Hematopoietic multipotent progenitor cell treated with erythropoietin and hydrocortisone succinate and interleukin-3 and kit ligand, for 15 days (in vitro differentiated cells): ENCODE results near the gene MTFP1.
"Not testable (repeated sequence)": the region's sequence is repeated elsewhere in the genome, so short reads cannot be mapped to it uniquely, and the experiment has no call there.

Source experiments
- DNase-seq: peaks from one replicate; pipeline ENCODE4 v3.0.0-alpha.2; 2015; ENCODE audit warnings: low spot score

The MTFP1 gene, protein sequence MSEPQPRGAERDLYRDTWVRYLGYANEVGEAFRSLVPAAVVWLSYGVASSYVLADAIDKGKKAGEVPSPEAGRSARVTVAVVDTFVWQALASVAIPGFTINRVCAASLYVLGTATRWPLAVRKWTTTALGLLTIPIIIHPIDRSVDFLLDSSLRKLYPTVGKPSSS

GRCh38 chr22:30425616-30426387 lies at the start of gene MTFP1:
Gene MTFP1, plus strand, starts transcription at chr22:30425768. Its CDS starts 112 bp downstream, at chr22:30425880.
- DNase-seq, result peak; percentile 25

DNA sequence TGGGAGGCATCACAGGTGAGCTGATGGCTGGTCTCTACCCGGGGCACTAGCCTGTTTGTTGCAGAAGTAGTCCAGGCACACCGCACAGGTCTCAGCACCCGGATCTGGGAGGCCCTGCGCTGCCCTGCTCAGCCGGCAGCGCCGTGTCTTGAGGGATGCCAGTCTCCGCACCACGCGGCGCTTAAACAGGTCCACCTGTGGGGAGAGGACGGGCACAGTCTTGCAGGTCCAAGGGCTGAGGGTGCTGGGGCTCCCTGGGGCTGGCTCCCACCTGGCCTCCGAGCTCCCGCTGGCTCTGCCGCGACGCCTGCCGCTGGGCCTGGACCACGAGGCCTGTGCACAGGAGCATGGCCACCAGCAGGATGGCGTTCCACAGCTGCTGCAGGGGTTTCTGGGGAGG lies 45.6 kb upstream of the MTFP1 start:
- DNase-seq, result no peak

DNA sequence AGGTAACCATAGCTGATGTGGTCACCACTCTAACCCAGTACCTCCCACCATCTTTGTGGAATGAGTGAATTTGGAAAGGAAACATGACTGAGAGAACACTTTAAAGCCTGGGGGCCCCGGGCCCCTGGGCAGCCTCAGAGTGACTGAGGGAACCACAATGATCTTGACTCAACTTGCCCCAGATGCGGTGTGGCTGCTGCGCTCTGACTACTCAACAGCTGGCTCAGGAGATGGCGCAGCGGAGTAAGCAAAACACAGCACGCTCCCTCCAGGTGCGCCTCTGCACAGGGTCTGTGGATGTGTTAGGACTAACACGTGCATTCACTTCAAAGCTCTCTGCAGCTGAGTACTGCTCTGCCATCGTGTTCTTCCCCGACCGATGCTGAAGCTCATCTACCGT lies 44.3 kb upstream of the MTFP1 start:
- no peak for DNase-seq

DNA sequence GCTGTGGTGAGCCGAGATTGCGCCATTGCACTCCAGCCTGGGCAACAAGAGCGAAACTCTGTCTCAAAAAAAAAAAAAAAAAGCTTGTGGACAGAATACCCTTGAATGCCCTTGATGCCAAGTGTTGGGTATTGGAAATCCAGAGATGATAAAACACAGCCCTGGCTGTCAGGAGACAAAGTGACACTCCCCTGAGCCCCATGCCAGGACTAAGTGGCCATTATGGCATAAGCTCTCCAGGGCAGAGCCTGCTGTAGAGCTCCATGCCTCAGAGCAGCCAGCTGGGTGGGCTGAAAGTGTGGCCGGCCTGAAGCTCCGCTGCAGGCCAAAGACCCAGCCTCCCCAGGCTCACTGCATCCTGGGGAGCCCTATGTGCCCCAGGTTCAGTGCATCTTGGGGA lies 43.2 kb upstream of the MTFP1 start:
- DNase-seq, result no peak

DNA sequence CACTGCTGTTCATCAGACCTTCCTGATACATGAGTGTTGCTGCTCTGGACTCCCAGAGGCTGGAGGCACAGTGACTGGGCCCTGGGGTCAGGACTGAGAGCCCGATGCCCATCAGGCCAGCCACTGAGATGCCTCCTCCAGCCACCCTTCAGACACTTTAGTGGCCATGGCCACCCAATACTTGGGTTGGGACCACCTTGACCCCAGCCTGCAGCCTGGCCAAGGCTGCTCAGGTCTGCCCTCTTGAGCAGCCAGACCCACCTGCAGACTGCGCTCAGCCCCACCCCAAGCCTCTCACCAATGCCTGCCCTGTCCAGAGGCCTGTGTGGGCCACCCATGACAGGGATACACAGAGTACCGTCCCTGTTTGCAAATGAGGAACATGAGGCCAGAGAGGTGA lies 42.5 kb upstream of the MTFP1 start:
- no peak for DNase-seq

- DNase-seq, result no peak
Observed at GRCh38 chr22:30385942-30386341, 39.6 kb upstream of the MTFP1 start.

GRCh38 chr22:30386608-30386959 lies 39.0 kb upstream of the MTFP1 start:
- DNase-seq, result no peak

- peak; percentile 85 for DNase-seq
Observed at GRCh38 chr22:30386960-30387827, 38.4 kb upstream of the MTFP1 start, which contains the start of gene RNF215. Gene RNF215, minus strand, starts transcription at chr22:30387411. Its CDS starts 98 bp downstream, at chr22:30387313.

- DNase-seq, result peak; percentile 87
Observed at GRCh38 chr22:30390974-30391691, 34.4 kb upstream of the MTFP1 start.

DNA sequence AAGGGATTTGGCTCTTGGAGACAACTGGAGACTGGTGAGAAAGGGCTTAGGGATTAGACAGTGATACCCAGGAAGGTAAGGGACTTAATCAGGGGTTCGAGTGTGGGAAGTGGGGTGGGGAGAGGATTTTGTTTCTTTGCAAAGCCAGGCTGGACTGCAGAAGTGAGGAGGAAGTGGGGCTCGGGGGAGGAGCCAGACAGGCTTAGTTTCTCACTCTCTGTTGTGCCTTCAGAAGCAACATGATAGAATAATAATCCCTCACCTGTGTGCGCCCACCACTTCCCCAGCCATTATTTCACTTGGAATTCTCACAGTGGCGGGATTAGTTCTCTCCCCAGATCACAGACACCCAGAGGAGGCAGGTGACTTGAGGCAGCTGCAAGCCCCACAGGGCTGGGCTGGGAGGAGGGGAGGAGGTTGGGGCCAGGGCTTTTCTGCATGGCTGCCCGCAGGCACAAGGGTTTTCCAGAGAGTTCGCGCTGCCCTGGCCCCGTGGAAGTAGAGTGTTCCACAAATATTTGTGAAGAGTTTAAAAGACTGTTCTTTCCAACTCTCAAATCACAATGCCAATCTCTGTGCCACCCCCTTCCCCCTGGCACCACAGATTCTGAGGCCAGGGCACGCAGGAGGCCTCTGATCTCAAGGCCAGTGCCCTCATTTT lies 32.8 kb upstream of the MTFP1 start:
- no peak for DNase-seq

DNA sequence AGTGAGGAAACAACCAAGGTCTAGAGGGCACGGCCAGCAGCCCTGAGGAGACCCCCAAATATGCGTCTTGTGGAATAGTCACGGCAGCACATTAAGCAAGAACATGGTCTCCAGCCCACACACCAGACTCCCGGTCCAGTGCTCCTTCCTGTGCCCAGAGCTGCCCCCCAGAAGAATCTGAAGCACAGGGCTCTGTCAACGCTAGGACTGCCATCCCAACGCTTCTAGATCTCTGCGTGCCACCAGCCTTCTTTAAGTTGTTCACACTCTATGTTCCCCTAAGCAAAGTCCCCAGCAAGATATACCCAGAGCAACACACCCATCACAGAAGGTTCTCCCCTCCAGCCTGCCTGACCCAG lies 32.3 kb upstream of the MTFP1 start:
- no peak for DNase-seq

DNA sequence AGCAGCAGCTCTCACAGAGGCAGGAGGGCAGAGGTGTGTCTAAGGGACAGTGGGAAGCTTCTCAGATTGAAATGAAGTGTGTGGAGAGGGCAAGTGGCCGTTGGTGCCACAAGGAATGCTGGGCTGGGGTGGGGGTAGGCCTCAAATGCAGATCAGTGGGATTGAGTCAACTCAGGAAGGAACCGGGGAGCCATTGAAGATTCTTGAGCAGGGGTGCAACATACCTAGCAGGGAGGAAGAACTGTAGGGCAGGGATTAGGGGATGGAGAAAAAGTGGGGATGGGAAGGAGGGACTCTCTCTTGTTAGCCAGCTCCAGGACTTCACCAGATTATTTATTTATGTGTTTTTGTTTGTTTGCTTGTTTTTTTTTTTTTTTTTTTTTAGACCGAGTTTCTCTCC lies 31.7 kb upstream of the MTFP1 start:
- DNase-seq, result no peak

DNA sequence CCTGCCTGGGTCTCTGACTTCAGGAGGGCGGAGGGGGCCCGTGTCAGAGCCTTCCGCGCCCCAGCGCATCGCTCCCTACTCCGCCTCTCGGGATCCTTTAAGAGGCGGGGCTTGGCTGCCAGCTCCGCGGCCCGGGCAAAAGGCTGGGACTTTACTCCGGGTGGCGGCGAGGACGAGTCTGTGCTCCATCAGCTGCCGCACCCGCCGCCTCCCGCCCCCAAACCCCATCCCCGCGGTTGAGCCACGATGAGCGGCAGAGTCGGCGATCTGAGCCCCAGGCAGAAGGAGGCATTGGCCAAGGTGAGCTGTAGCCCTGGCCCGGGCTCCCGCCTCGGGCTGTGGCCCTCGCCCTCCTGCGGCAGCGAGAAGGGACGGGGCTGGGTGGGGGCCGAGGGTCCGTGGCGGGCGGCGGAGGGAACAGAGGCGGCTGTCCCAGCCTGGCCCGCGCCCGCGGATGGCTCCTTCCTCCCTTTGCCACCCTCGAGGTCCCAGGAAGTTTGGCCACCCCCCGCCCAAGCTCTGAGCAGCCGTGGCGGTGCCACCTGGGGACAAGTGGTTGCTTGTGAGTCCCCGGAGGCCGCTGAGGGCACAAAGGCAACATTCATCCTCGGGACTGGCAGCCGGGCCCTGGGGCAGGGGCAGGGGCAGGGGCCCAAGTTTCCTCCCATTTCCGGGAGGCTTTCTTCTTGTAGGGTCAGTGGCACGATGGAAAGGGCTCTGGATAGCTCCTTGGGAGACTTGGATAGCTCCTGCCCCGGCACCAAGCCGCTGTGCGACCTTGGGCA lies 28.5 kb upstream of the MTFP1 start, which contains the start of gene SEC14L2:
Gene SEC14L2 (plus strand): TSS at position 148 of the 785 bp plus-strand sequence. CDS start 99 bp downstream, at position 247.
- DNase-seq, result peak; percentile 72

GRCh38 chr22:30397656-30398635 lies 27.6 kb upstream of the MTFP1 start:
- DNase-seq, result peak; percentile 48

DNA sequence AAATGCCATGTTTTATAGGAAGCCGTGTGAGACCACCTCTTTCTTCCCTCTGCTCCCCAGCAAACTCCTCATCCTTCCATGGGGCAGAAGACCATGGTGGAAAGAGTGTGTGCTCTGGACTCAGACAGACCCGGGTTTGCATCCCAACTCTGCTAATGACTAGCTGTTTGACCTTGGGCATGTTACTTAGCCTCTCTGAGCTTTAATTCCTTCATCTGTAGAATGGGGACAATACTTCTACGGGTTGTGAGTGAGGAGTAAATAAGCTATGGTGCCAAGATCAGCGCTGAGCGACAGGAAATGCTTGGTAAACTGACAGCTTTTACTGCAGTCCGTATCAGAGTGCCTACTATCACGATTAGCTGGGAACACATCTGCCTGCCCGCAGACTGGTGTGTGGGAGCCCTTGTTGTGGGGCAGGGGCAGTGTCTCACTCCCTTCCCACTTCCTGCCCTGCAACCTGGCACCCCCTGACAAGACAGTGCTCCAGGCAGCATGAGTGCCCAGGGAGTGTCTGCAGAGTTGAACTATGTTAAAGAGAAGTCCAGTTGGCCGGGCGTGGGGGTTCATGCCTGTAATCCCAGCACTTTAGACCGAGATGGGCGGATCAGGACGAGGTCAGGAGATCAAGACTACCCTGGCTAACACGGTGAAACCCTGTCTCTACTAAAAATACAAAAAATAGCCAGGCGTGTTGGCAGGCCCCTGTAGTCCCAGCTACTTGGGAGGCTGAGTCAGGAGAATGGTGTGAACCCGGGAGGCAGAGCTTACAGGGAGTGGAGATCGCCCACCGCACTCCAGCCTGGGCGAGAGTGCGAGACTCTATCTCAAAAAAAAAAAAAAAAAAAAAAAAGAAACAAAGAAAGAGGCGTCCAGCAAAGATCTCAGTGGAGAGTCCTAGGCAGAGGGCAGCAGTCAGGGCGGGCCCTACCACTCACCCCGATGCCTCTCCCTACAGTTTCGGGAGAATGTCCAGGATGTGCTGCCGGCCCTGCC lies 26.6 kb upstream of the MTFP1 start:
- peak; percentile 43 for DNase-seq

GRCh38 chr22:30399718-30400117 lies 25.9 kb upstream of the MTFP1 start:
- no peak for DNase-seq

DNA sequence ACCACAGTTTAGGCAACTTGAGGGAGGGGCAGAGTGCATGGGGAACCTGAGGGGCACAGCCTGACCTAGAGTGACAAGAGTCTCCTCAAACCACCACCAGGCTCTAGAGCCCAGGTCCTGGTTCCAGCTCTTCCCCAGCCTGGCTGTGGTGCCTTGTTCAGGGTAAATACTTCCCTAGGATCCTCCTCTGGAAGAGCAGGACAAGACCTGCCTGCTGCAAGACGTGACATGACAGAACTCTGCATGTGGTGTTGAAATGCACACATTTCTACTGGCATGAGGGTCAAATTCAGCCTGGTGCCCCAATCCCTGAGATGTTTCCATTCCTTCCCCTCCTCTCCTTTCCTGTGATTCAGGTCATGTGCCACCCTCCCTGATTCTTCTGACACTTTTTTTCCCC lies 25.4 kb upstream of the MTFP1 start:
- no peak for DNase-seq

DNA sequence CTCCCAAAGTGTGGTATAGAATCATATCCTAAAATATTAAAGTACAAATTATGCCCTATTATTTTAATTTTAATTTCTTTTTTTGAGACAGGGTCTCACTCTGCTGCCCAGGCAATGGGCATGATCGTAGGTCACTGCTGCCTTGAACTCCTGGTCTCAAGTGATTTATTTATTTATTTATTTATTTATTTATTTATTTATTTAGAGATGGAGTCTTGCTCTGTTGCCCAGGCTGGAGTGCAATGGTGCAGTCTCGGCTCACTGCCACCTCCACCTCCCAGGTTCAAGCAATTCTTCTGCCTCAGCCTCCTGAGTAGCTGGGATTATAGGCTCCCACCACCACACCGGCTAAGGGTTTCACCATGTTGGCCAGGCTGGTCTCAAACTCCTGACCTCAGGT lies 24.5 kb upstream of the MTFP1 start:
- not testable (repeated sequence) for DNase-seq
